Lung (tissue), 13 donors: Measurements from ENCODE around the gene ALDH1A3. TPM values are rescaled to one million over a fixed set of nuclear protein-coding genes. Genes with fewer than 3 reads are reported as not detected.

Source experiments
- ATAC-seq: fragments of 200-7000 bp; cut with Tn5 transposase; one replicate; pipeline ENCODE4 v1.9.1; 2020; ENCODE audit warnings: moderate number of reproducible peaks; ENCODE audit not compliant: insufficient read depth, low FRiP score
- DNase-seq, 3 donors: peaks; one replicate each; pipeline ENCODE4 v3.0.0-alpha.2; 2013 to 2017
- H3K27ac ChIP-seq, 2 donors: one replicate each; pipeline ENCODE4 v1.5.1; 2013; ENCODE audit warnings: mild to moderate bottlenecking in 2 of 2, moderate library complexity in 2 of 2, control low read depth in 1 of 2, inconsistent platforms in 1 of 2, low read depth in 1 of 2, low read length in 1 of 2
- H3K27me3 ChIP-seq, 3 donors: one replicate each; pipeline ENCODE4 v1.5.1; 2013; ENCODE audit warnings: low read length in 2 of 3; ENCODE audit not compliant: control insufficient read depth in 3 of 3, insufficient read depth in 3 of 3
- H3K36me3 ChIP-seq, 4 donors: one replicate each; pipeline ENCODE4 v1.5.1; 2013; ENCODE audit warnings: low read length in 4 of 4, mild to moderate bottlenecking in 1 of 4, moderate library complexity in 1 of 4; ENCODE audit not compliant: control insufficient read depth in 4 of 4, insufficient read depth in 4 of 4
- H3K4me1 ChIP-seq, 5 donors: one replicate each; pipeline ENCODE4 v1.5.1; 2013; ENCODE audit warnings: low read length in 5 of 5, mild to moderate bottlenecking in 2 of 5, moderate library complexity in 1 of 5; ENCODE audit not compliant: control insufficient read depth in 5 of 5, insufficient read depth in 5 of 5
- H3K4me3 ChIP-seq: one replicate; pipeline ENCODE4 v1.5.1; 2013; ENCODE audit warnings: mild to moderate bottlenecking, control low read depth, moderate library complexity
- H3K9ac ChIP-seq, 2 donors: one replicate each; pipeline ENCODE4 v1.5.1; 2013; ENCODE audit warnings: low read length in 2 of 2, control low read depth in 1 of 2; ENCODE audit not compliant: insufficient read depth in 1 of 2
- H3K9me3 ChIP-seq, 4 donors: one replicate each; pipeline ENCODE4 v1.5.1; 2013; ENCODE audit warnings: low read length in 3 of 4, mild to moderate bottlenecking in 1 of 4, moderate library complexity in 1 of 4; ENCODE audit not compliant: control insufficient read depth in 4 of 4, insufficient read depth in 3 of 4
- CTCF ChIP-seq: IDR thresholded peaks from 2 replicates; pipeline ENCODE4 v1.5.1; 2012; ENCODE audit warnings: mild to moderate bottlenecking; ENCODE audit errors: control extremely low read depth, extremely low read depth
- WGBS, 2 donors: extraction: QIAGEN DNeasy Blood & Tissue Kit; methylation state at CpG; one replicate each; pipeline ENCODE4 v1.1.7; 2013; 5-methylcytosine and 5-hydroxymethylcytosine counted together
- polyA plus RNA-seq, 2 donors: library from polyadenylated mRNA; stranded (reverse); fragments of 200-250 nt; gene quantifications; one replicate each; pipeline ENCODE4 v1.2.1, GENCODE V29; 2013
- small RNA-seq: library from RNA; depleted of rRNA; stranded (forward); fragments of <200 nt; gene quantifications from one replicate; pipeline ENCODE3, GENCODE V24; 2014; ENCODE audit warnings: low replicate concordance
- total RNA-seq, 2 donors: library from RNA; depleted of rRNA in 1 of 2; stranded (reverse); fragments of >200 nt in 1 of 2; gene quantifications; one replicate each; pipeline ENCODE4 v1.2.1, GENCODE V29; 2014 to 2021
- donor health status: control.
- donor health status: control.
- donor health status: Bipolar disorder and iron deficiency.
- donor health status: healthy.
- donor health status: DM: yes; HTN: yes; CAD: no.

The ALDH1A3 gene
- total and polyA plus RNA-seq, 4 donors = 3.0 to 18.7 (median 14.8) TPM

- no peak overlapping the region for H3K9ac ChIP-seq
- H3K4me3 ChIP-seq = no peak overlapping the region
- no peaks in the 10 kb centered on the region for H3K4me1 ChIP-seq
- no peak overlapping the region for H3K27ac ChIP-seq
- H3K36me3 ChIP-seq = no peaks in the 10 kb centered on the region
- no peak for TF ChIP-seq CTCF
- WGBS, 2 donors = 88 to 89% methylated on average over 3 of the region's 3 CpGs
- H3K27me3 ChIP-seq = peaks cover 0 to 2% (median 0%) of the 10 kb centered on the region in 3 donors
- DNase-seq = no peak
- H3K9me3 ChIP-seq = no peaks in the 10 kb centered on the region
- ATAC-seq = no peak
Measured at GRCh38 chr15:100952566-100952965, 72.9 kb downstream of the ALDH1A3 start.

- DNase-seq (no peak), ATAC-seq (no peak)
- no peak for TF ChIP-seq CTCF
- H3K27ac ChIP-seq = no peak overlapping the region
- H3K27me3 ChIP-seq = no peaks in the 10 kb centered on the region
- H3K4me3 ChIP-seq = no peak overlapping the region
- H3K4me1 ChIP-seq = peaks cover 0 to 4% (median 0%) of the 10 kb centered on the region in 5 donors
- H3K9ac ChIP-seq = no peak overlapping the region
- 35 to 40% methylated on average over 10 of the region's 10 CpGs for WGBS, 2 donors
- H3K9me3 ChIP-seq = no peaks in the 10 kb centered on the region
- H3K36me3 ChIP-seq = no peaks in the 10 kb centered on the region
Measured at GRCh38 chr15:100958326-100959065, 78.9 kb downstream of the ALDH1A3 start.

- DNase-seq (no peak), ATAC-seq (no peak)
- Histone ChIP-seq H3K9ac (no peak overlapping the region), H3K27me3 (peaks cover 0 to under 1% (median 0%) of the 10 kb centered on the region in 3 donors), H3K4me3 (no peak overlapping the region), H3K36me3 (no peaks in the 10 kb centered on the region), H3K4me1 (peaks cover 0 to 4% (median 0%) of the 10 kb centered on the region in 5 donors), H3K9me3 (no peaks in the 10 kb centered on the region), H3K27ac (no peak overlapping the region)
- 42 to 56% methylated on average over 14 of the region's 14 CpGs for WGBS, 2 donors
- no peak for TF ChIP-seq CTCF
Measured at GRCh38 chr15:100959066-100960050, 79.7 kb downstream of the ALDH1A3 start.

Small RNAs within 50 kb of the gene (small RNA-seq; reads per million reads assigned to genes)
- gene AC015712.3 = not detected

Other genes with a start within 250 kb of the ALDH1A3 start
- gene LRRK1, start 39.5 kb downstream of the ALDH1A3 start, total RNA-seq = 10 to 100 TPM; 11.9 to 22.9 TPM
- 1 to 10 TPM; 5.7 to 7.5 TPM for gene LRRK1, start 39.5 kb downstream of the ALDH1A3 start, polyA plus RNA-seq